ENCODE measurements around the gene TMEM205. TPM values are rescaled to one million over a fixed set of nuclear protein-coding genes. Genes with fewer than 3 reads are reported as not detected.

TMEM205 gene
- total and polyA plus RNA-seq, 7 donors, result 11.1 to 291 (median 131) TPM

GRCh38 chr19:11295665-11296245 is 50.3 kb downstream of the TMEM205 start, which contains the start of gene TSPAN16:
Gene TSPAN16 (plus strand): TSS chr19:11296160. CDS start chr19:11296298, 138 bp downstream.
- 37 to 82% methylated on average over 8 of the region's 8 CpGs for WGBS, 2 donors
- intact Hi-C loops (cut with DNase I), result loop anchor here (2.0 kb wide), 1 partner anchor 151 kb away; no protein-coding TSS in a partner anchor
- Histone ChIP-seq H3K4me3 (no peak within 1 kb of the TSS), H3K27ac (peak within 1 kb of the TSS; percentile 5 to 31 (median 12)), H3K4me1 (peaks cover 0 to 10% (median 7%) of the 10 kb centered on the region in 4 donors), H3K36me3 (no peaks in the 10 kb centered on the region), H3K27me3 (no peaks in the 10 kb centered on the region), H3K9me3 (no peaks in the 10 kb centered on the region)
- no peak for TF ChIP-seq POLR2AphosphoS5 (IDR thresholded peaks at IDR 0.05)
- DNase-seq, result no peak

DNA sequence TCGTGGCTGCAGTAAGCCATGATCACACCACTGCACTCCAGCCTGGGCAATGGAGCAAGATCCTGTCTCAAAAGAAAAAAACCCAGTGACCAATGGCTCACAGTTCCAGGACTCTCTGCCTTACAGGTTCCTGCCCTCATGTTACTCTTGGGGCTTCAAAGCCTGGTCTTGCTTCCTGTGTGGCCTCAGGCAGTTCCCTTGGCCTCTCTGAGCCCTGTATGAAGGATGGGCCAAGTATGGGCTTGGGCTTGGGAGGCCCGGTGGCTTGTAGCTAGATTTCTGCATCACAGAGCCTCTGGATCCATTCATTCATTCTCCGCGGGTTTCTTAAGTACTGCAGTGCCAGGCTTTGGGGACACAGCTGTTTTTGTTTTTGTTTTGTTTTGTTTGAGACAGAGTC is 50.9 kb downstream of the TMEM205 start:
- H3K27ac ChIP-seq, result no peak overlapping the region
- no peak for TF ChIP-seq POLR2AphosphoS5 (IDR thresholded peaks at IDR 0.05)
- TF ChIP-seq POLR2A (IDR thresholded peaks at IDR 0.05), result no peak
- no peak for TF ChIP-seq CTCF (IDR thresholded peaks at IDR 0.05)
- no peak for TF ChIP-seq EP300 (IDR thresholded peaks at IDR 0.05)
- 76 to 87% methylated on average over 4 of the region's 4 CpGs for WGBS, 2 donors
- DNase-seq, result no peak
- H3K4me3 ChIP-seq, result no peak overlapping the region
- intact Hi-C loops (cut with DNase I), result loop anchor here (2.0 kb wide), 1 partner anchor 152 kb away; no protein-coding TSS in a partner anchor
- H3K4me1 ChIP-seq, result peaks cover 0 to 10% (median 7%) of the 10 kb centered on the region in 4 donors
- no peaks in the 10 kb centered on the region for H3K36me3 ChIP-seq
- H3K9me3 ChIP-seq, result no peaks in the 10 kb centered on the region
- H3K27me3 ChIP-seq, result no peaks in the 10 kb centered on the region

DNA sequence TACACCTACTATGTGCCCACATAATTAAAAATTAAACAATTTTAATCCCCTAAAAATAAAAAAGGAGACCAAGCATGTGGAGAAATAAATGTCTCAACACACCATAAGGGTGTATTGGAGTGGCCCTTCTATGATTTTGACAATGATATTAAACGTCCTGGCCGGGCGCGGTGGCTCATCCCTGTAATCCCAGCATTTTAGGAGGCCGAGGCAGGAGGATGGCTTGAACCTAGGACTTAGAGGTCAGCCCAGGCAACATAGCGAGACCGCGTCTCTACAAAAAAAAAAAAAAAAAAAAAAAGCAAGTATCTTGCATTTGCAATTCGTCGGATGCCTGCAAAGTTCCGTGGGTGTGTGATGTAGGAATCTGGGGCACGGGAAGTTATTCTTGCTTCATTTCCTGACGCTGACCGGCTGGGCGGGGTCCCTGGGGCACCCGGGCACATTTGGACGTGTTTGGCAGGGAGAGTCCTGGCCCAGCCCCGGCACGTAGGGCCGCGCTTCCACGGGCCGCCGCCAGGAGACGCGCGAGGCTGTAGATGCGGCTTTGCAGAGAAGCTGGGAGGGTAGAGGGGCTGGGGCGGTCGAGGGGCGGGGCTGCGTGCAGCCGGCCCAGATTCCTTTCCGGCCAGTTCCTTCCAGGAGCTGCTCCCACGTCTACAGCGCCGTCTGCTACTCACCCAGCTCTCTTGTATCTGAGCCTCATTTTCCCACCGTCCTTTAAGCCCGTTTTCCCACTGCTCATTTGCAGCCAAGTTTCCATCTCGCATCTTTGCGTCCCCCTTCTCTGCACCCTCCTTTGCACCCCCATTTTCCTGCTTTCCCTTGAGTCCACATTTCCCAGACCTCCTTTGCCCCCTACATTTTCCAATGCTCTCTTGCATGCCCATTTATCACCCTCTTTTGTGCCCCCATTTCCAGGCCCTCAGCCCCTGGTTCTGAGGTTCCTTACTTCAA is 52.4 kb downstream of the TMEM205 start:
- DNase-seq, result peak; percentile 96
- peaks cover 0 to 10% (median 7%) of the 10 kb centered on the region in 4 donors for H3K4me1 ChIP-seq
- WGBS, 2 donors, result 2 to 6% methylated on average over 41 of the region's 41 CpGs
- no peak for TF ChIP-seq POLR2A (IDR thresholded peaks at IDR 0.05)
- peak in 1 of 4 donors; percentile 3 for TF ChIP-seq EP300 (IDR thresholded peaks at IDR 0.05)
- TF ChIP-seq CTCF (IDR thresholded peaks at IDR 0.05), result peak; percentile 98 to 99 (median 98)
- TF ChIP-seq POLR2AphosphoS5 (IDR thresholded peaks at IDR 0.05), result peak in 3 of 4 donors; percentile 21 to 56 (median 50)
- intact Hi-C loops (cut with DNase I), result loop anchor here (1.0 to 5.0 kb wide), 5 partner anchors 44 to 294 kb away; partner anchors contain the start of genes EPOR and RAB3D
- H3K27me3 ChIP-seq, result no peaks in the 10 kb centered on the region
- no peaks in the 10 kb centered on the region for H3K9me3 ChIP-seq
- H3K36me3 ChIP-seq, result no peaks in the 10 kb centered on the region
- peak overlapping the region; percentile 40 to 65 (median 56) for H3K27ac ChIP-seq
- H3K4me3 ChIP-seq, result peak overlapping the region in 3 of 4 donors; percentile 22 to 34 (median 31)

Other genes starting within 250 kb of the TMEM205 start
- 1 to 10 TPM in 3 of 4 donors, under 1 TPM in 1; 0.99 to 6.0 (median 2.8) TPM for gene SPC24, start 190.5 kb downstream of the TMEM205 start, total RNA-seq
- gene SPC24, start 190.5 kb downstream of the TMEM205 start, polyA plus RNA-seq, result 10 to 100 TPM in 1 of 3 donors, 1 to 10 TPM in 2; 1.2 to 13.0 (median 2.1) TPM
- gene KANK2, start 148.7 kb downstream of the TMEM205 start, total RNA-seq, result 1,000 to 10,000 TPM in 2 of 4 donors, 100 to 1,000 TPM in 2; 691 to 1,314 (median 1,068) TPM
- gene KANK2, start 148.7 kb downstream of the TMEM205 start, polyA plus RNA-seq, result 100 to 1,000 TPM in 1 of 3 donors, 10 to 100 TPM in 2; 29.8 to 130 (median 89.4) TPM
- gene ANGPTL8, start 106.6 kb downstream of the TMEM205 start, total RNA-seq, result not detected
- 1 to 10 TPM in 1 of 3 donors, not detected in 2; 8.1 TPM for gene ANGPTL8, start 106.6 kb downstream of the TMEM205 start, polyA plus RNA-seq
- 10 to 100 TPM; 17.1 to 39.9 (median 20.8) TPM for gene DOCK6, start 83.7 kb downstream of the TMEM205 start, total RNA-seq
- gene DOCK6, start 83.7 kb downstream of the TMEM205 start, polyA plus RNA-seq, result 10 to 100 TPM in 2 of 3 donors, 1 to 10 TPM in 1; 8.8 to 40.5 (median 16.2) TPM
- gene TSPAN16, start 50.1 kb downstream of the TMEM205 start, total RNA-seq, result not detected
- under 1 TPM in 1 of 3 donors, not detected in 2; 0.07 TPM for gene TSPAN16, start 50.1 kb downstream of the TMEM205 start, polyA plus RNA-seq
- gene RAB3D, start 6.6 kb downstream of the TMEM205 start, total RNA-seq, result 10 to 100 TPM; 16.0 to 27.7 (median 22.9) TPM
- 1 to 10 TPM; 6.6 to 9.7 (median 9.7) TPM for gene RAB3D, start 6.6 kb downstream of the TMEM205 start, polyA plus RNA-seq
- 10 to 100 TPM; 11.7 to 42.4 (median 20.2) TPM for gene CCDC159, start 251 bp upstream of the TMEM205 start, total RNA-seq
- gene CCDC159, start 251 bp upstream of the TMEM205 start, polyA plus RNA-seq, result 10 to 100 TPM; 11.6 to 29.6 (median 16.2) TPM
- gene PLPPR2, start 9.2 kb upstream of the TMEM205 start, total RNA-seq, result 10 to 100 TPM; 13.9 to 43.8 (median 20.5) TPM
- gene PLPPR2, start 9.2 kb upstream of the TMEM205 start, polyA plus RNA-seq, result 1 to 10 TPM; 1.4 to 8.2 (median 4.8) TPM
- 1 to 10 TPM in 2 of 4 donors, under 1 TPM in 2; 0.71 to 1.8 (median 0.96) TPM for gene SWSAP1, start 28.4 kb upstream of the TMEM205 start, total RNA-seq
- gene SWSAP1, start 28.4 kb upstream of the TMEM205 start, polyA plus RNA-seq, result 1 to 10 TPM; 3.0 to 4.3 (median 3.9) TPM
- gene EPOR, start 38.0 kb upstream of the TMEM205 start, total RNA-seq, result 1 to 10 TPM in 3 of 4 donors, under 1 TPM in 1; 0.83 to 4.9 (median 2.4) TPM
- 1 to 10 TPM in 1 of 3 donors, under 1 TPM in 1, not detected in 1; 0.46 to 3.3 TPM for gene EPOR, start 38.0 kb upstream of the TMEM205 start, polyA plus RNA-seq
- gene RGL3, start 73.0 kb upstream of the TMEM205 start, total RNA-seq, result 10 to 100 TPM in 1 of 4 donors, 1 to 10 TPM in 3; 1.1 to 15.5 (median 1.9) TPM
- 1 to 10 TPM; 1.8 to 8.5 (median 4.2) TPM for gene RGL3, start 73.0 kb upstream of the TMEM205 start, polyA plus RNA-seq
- gene ODAD3, start 88.9 kb upstream of the TMEM205 start, total RNA-seq, result not detected
- 1 to 10 TPM in 1 of 3 donors, under 1 TPM in 1, not detected in 1; 0.29 to 1.4 TPM for gene ODAD3, start 88.9 kb upstream of the TMEM205 start, polyA plus RNA-seq
- gene PRKCSH, start 89.4 kb upstream of the TMEM205 start, total RNA-seq, result 10 to 100 TPM; 57.6 to 98.0 (median 83.9) TPM
- 100 to 1,000 TPM in 1 of 3 donors, 10 to 100 TPM in 2; 65.0 to 187 (median 96.7) TPM for gene PRKCSH, start 89.4 kb upstream of the TMEM205 start, polyA plus RNA-seq
- gene ELAVL3, start 134.8 kb upstream of the TMEM205 start, total RNA-seq, result 1 to 10 TPM in 3 of 4 donors, under 1 TPM in 1; 0.16 to 3.0 (median 1.1) TPM
- under 1 TPM in 2 of 3 donors, not detected in 1; under 0.01 to 0.63 TPM for gene ELAVL3, start 134.8 kb upstream of the TMEM205 start, polyA plus RNA-seq
- 1 to 10 TPM; 3.2 to 8.6 (median 7.7) TPM for gene ZNF653, start 159.6 kb upstream of the TMEM205 start, total RNA-seq
- 1 to 10 TPM; 3.9 to 8.8 (median 6.6) TPM for gene ZNF653, start 159.6 kb upstream of the TMEM205 start, polyA plus RNA-seq
- 10 to 100 TPM; 74.5 to 93.5 (median 82.4) TPM for gene ECSIT, start 182.9 kb upstream of the TMEM205 start, total RNA-seq
- gene ECSIT, start 182.9 kb upstream of the TMEM205 start, polyA plus RNA-seq, result 10 to 100 TPM; 60.7 to 75.8 (median 65.4) TPM
- 1,000 to 10,000 TPM; 1,586 to 3,058 (median 2,656) TPM for gene CNN1, start 192.6 kb upstream of the TMEM205 start, total RNA-seq
- gene CNN1, start 192.6 kb upstream of the TMEM205 start, polyA plus RNA-seq, result 100 to 1,000 TPM in 1 of 3 donors, 10 to 100 TPM in 1, 1 to 10 TPM in 1; 4.9 to 115 (median 45.0) TPM
- 10 to 100 TPM; 27.2 to 47.9 (median 38.9) TPM for gene ELOF1, start 213.0 kb upstream of the TMEM205 start, total RNA-seq
- 10 to 100 TPM; 49.8 to 67.3 (median 59.4) TPM for gene ELOF1, start 213.0 kb upstream of the TMEM205 start, polyA plus RNA-seq
- gene ACP5, start 231.4 kb upstream of the TMEM205 start, total RNA-seq, result 10 to 100 TPM in 2 of 4 donors, 1 to 10 TPM in 2; 7.6 to 23.5 (median 9.8) TPM
- gene ACP5, start 231.4 kb upstream of the TMEM205 start, polyA plus RNA-seq, result 100 to 1,000 TPM in 1 of 3 donors, 10 to 100 TPM in 2; 26.4 to 266 (median 54.4) TPM

Measured in sigmoid colon (tissue), 7 donors.